WERI-Rb-1 (cell line): ENCODE data around the gene SNAP91.

ENCODE experiments used
- DNase-seq: peaks from one replicate; pipeline ENCODE4 v3.0.0-alpha.2; 2020
- H3K27ac ChIP-seq: fragments of 250-450 bp; sonication (Bioruptor Pico); 2 replicates; pipeline ENCODE4 v1.5.1; 2020; ENCODE audit warnings: mild to moderate bottlenecking, moderate library complexity
- H3K27me3 ChIP-seq: fragments of 250-450 bp; sonication (Bioruptor Pico); 2 replicates; pipeline ENCODE4 v1.5.1; 2021; ENCODE audit warnings: mild to moderate bottlenecking, low read depth, moderate library complexity; ENCODE audit not compliant: insufficient read depth, severe bottlenecking
- H3K36me3 ChIP-seq: fragments of 250-450 bp; sonication (Bioruptor Pico); 2 replicates; pipeline ENCODE4 v1.5.1; 2020; ENCODE audit warnings: mild to moderate bottlenecking, moderate library complexity
- H3K4me3 ChIP-seq: 2 replicates; pipeline ENCODE4 v1.5.1; 2011; ENCODE audit warnings: low read depth, mild to moderate bottlenecking, control low read depth, low read length
- H3K9me3 ChIP-seq: fragments of 250-450 bp; sonication (Bioruptor Pico); 2 replicates; pipeline ENCODE4 v1.5.1; 2021; ENCODE audit warnings: mild to moderate bottlenecking, moderate library complexity; ENCODE audit not compliant: severe bottlenecking
- CTCF ChIP-seq: IDR thresholded peaks from 2 replicates; pipeline ENCODE4 v1.5.1; 2011; ENCODE audit warnings: low read depth, mild to moderate bottlenecking, control low read depth, inconsistent platforms, low read length

Gene SNAP91

GRCh38 chr6:83601119-83601518, 107.8 kb downstream of the SNAP91 start:
- no peak overlapping the region for H3K4me3 ChIP-seq
- no peak for TF ChIP-seq CTCF

GRCh38 chr6:83600459-83600858, 108.4 kb downstream of the SNAP91 start:
- H3K9me3 ChIP-seq: no peaks in the 10 kb centered on the region
- no peaks in the 10 kb centered on the region for H3K27me3 ChIP-seq
- no peak overlapping the region for H3K4me3 ChIP-seq
- H3K36me3 ChIP-seq: no peaks in the 10 kb centered on the region
- TF ChIP-seq CTCF: no peak
- H3K27ac ChIP-seq: no peak overlapping the region
- DNase-seq: no peak

More at GRCh38 chr6:83601119-83601518, 107.8 kb downstream of the SNAP91 start:
- DNase-seq: no peak
- H3K27ac ChIP-seq: no peak overlapping the region
- H3K27me3 ChIP-seq: no peaks in the 10 kb centered on the region
- H3K36me3 ChIP-seq: no peaks in the 10 kb centered on the region
- no peaks in the 10 kb centered on the region for H3K9me3 ChIP-seq

- Histone ChIP-seq H3K27me3 (no peaks in the 10 kb centered on the region), H3K9me3 (no peaks in the 10 kb centered on the region), H3K27ac (no peak overlapping the region), H3K4me3 (no peak overlapping the region), H3K36me3 (no peaks in the 10 kb centered on the region)
- no peak for DNase-seq
- TF ChIP-seq CTCF: no peak
Observed at GRCh38 chr6:83597511-83597910, 111.4 kb downstream of the SNAP91 start.

GRCh38 chr6:83597051-83597450, 111.8 kb downstream of the SNAP91 start:
- no peaks in the 10 kb centered on the region for H3K36me3 ChIP-seq
- DNase-seq: no peak
- H3K27me3 ChIP-seq: no peaks in the 10 kb centered on the region
- H3K27ac ChIP-seq: no peak overlapping the region
- TF ChIP-seq CTCF: no peak
- H3K4me3 ChIP-seq: no peak overlapping the region
- no peaks in the 10 kb centered on the region for H3K9me3 ChIP-seq

- H3K27me3 ChIP-seq: no peaks in the 10 kb centered on the region
- no peaks in the 10 kb centered on the region; the same call in 1 of the 2 replicates for H3K36me3 ChIP-seq
- DNase-seq: no peak
- H3K9me3 ChIP-seq: no peaks in the 10 kb centered on the region
- no peak overlapping the region for H3K4me3 ChIP-seq
- TF ChIP-seq CTCF: no peak
- H3K27ac ChIP-seq: no peak overlapping the region
Observed at GRCh38 chr6:83594941-83595340, 114.0 kb downstream of the SNAP91 start.

GRCh38 chr6:83593395-83593785, 115.5 kb downstream of the SNAP91 start:
- no peak overlapping the region for H3K4me3 ChIP-seq
- DNase-seq: no peak
- H3K27me3 ChIP-seq: no peaks in the 10 kb centered on the region
- no peaks in the 10 kb centered on the region for H3K9me3 ChIP-seq
- no peaks in the 10 kb centered on the region; the same call in 1 of the 2 replicates for H3K36me3 ChIP-seq
- TF ChIP-seq CTCF: no peak
- no peak overlapping the region for H3K27ac ChIP-seq
